ENCODE results near the gene SMC3.
"Not testable (repeated sequence)": the region's sequence is repeated elsewhere in the genome, so short reads cannot be mapped to it uniquely, and the experiment has no call there.

GRCh38 chr10:110532628-110533027 is 34.9 kb upstream of the SMC3 start:
- TF ChIP-seq, protein P1, sequence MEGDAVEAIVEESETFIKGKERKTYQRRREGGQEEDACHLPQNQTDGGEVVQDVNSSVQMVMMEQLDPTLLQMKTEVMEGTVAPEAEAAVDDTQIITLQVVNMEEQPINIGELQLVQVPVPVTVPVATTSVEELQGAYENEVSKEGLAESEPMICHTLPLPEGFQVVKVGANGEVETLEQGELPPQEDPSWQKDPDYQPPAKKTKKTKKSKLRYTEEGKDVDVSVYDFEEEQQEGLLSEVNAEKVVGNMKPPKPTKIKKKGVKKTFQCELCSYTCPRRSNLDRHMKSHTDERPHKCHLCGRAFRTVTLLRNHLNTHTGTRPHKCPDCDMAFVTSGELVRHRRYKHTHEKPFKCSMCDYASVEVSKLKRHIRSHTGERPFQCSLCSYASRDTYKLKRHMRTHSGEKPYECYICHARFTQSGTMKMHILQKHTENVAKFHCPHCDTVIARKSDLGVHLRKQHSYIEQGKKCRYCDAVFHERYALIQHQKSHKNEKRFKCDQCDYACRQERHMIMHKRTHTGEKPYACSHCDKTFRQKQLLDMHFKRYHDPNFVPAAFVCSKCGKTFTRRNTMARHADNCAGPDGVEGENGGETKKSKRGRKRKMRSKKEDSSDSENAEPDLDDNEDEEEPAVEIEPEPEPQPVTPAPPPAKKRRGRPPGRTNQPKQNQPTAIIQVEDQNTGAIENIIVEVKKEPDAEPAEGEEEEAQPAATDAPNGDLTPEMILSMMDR (IDR thresholded peaks at IDR 0.05): not testable (repeated sequence)
- TF ChIP-seq POLR2A (IDR thresholded peaks at IDR 0.05): not testable (repeated sequence)
